ENCODE measurements around the gene OSBPL10.

DNA sequence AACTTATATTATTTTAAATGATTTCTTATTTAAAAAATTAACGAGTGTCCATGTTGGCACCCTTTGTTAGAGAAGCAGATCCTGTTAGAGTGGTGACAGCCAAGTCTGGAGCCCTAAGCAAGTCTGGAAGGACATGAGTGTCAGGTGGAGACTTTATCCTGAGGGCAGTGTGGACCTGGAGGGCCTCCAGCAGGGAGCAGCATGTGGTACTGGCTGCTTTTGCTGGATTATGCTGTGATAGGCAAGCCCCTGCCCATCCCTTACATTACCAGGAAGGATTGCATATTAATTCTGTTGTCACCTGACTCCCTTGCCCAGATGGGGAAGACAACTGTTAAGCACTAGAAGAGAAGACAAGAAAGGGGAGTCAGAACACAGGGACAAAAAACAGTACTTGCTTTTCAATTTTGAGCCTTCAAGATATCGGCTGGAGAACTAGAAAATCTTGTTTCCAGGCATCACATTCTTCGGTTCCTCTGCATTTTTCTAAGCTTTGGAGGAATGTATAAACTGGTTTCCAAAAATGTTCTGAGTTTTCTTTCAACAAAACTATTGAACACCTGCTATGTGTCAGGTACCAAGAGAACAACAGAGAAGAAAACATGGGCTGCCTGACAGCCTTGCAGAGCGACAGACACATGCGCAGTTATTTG is 23.2 kb upstream of the OSBPL10 start:
- TF ChIP-seq, protein P1, sequence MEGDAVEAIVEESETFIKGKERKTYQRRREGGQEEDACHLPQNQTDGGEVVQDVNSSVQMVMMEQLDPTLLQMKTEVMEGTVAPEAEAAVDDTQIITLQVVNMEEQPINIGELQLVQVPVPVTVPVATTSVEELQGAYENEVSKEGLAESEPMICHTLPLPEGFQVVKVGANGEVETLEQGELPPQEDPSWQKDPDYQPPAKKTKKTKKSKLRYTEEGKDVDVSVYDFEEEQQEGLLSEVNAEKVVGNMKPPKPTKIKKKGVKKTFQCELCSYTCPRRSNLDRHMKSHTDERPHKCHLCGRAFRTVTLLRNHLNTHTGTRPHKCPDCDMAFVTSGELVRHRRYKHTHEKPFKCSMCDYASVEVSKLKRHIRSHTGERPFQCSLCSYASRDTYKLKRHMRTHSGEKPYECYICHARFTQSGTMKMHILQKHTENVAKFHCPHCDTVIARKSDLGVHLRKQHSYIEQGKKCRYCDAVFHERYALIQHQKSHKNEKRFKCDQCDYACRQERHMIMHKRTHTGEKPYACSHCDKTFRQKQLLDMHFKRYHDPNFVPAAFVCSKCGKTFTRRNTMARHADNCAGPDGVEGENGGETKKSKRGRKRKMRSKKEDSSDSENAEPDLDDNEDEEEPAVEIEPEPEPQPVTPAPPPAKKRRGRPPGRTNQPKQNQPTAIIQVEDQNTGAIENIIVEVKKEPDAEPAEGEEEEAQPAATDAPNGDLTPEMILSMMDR (conservative IDR thresholded peaks at IDR 0.05; ENCODE audit: low read length), result 0 out of 2 replicates have a peak, but pooled peaks have one; percentile 15
- TF ChIP-seq EZH2phosphoT487 (IDR thresholded peaks at IDR 0.05; ENCODE audit: borderline replicate concordance, low read depth, low read length), result no peak
